ENCODE data around the gene FICD.

- TF ChIP-seq GATA2 (IDR thresholded peaks at IDR 0.05; ENCODE audit: low read depth, low read length) = no peak
- TF ChIP-seq GATA3 (IDR thresholded peaks at IDR 0.05; ENCODE audit: low read depth, low read length) = no peak
Observed at GRCh38 chr12:108507971-108508642, 7.0 kb upstream of the FICD start.
